RWPE1 (cell line): ENCODE results near the gene GSN.

Source experiments
- CTCF ChIA-PET: fragments of 350-600 bp; sonication (Branson Sonifier 250); formaldehyde crosslinking; extraction: SDS; loops from one replicate; lab custom pipeline; 2021; lab: Yijun Ruan, JAX
- POLR2A ChIA-PET: fragments of 400-600 bp; formaldehyde crosslinking; extraction: SDS; loops from one replicate; lab custom pipeline; 2020; ENCODE audit warnings: antibody characterized with exemption; ENCODE audit not compliant: low non-redundant PET; lab: Yijun Ruan, JAX
- DNase-seq: peaks from one replicate; pipeline ENCODE4 v3.0.0; 2012; ENCODE audit warnings: low spot score
- H3K27ac ChIP-seq: fragments of 450-650 bp; 2 replicates; pipeline ENCODE4 v1.5.1; 2017
- TF ChIP-seq, protein P1 (sequence below): fragments of 450-650 bp; conservative IDR thresholded peaks from 2 replicates; pipeline ENCODE4 v1.5.1; 2017; ENCODE audit warnings: low read depth, mild to moderate bottlenecking

GSN gene

GRCh38 chr9:121376214-121376830 lies 108.4 kb downstream of the GSN start:
- CTCF ChIA-PET, result interaction anchor here (0.6 to 4.0 kb wide), 9 partner anchors 8 to 411 kb away, joined by 3 to 32 read pairs (median 4); no protein-coding TSS in a partner anchor
- TF ChIP-seq, protein P1, sequence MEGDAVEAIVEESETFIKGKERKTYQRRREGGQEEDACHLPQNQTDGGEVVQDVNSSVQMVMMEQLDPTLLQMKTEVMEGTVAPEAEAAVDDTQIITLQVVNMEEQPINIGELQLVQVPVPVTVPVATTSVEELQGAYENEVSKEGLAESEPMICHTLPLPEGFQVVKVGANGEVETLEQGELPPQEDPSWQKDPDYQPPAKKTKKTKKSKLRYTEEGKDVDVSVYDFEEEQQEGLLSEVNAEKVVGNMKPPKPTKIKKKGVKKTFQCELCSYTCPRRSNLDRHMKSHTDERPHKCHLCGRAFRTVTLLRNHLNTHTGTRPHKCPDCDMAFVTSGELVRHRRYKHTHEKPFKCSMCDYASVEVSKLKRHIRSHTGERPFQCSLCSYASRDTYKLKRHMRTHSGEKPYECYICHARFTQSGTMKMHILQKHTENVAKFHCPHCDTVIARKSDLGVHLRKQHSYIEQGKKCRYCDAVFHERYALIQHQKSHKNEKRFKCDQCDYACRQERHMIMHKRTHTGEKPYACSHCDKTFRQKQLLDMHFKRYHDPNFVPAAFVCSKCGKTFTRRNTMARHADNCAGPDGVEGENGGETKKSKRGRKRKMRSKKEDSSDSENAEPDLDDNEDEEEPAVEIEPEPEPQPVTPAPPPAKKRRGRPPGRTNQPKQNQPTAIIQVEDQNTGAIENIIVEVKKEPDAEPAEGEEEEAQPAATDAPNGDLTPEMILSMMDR, result peak; percentile 71
- POLR2A ChIA-PET, result no interaction called here
- H3K27ac ChIP-seq, result no peak overlapping the region
- DNase-seq, result no peak

GRCh38 chr9:121380846-121381245 lies 112.9 kb downstream of the GSN start:
- POLR2A ChIA-PET, result interaction anchor here (0.6 kb wide), 1 partner anchor 73 kb away, joined by 3 read pairs; no protein-coding TSS in a partner anchor
- no peak for DNase-seq
- CTCF ChIA-PET, result interaction anchor here (0.5 to 1.8 kb wide), 4 partner anchors 17 to 595 kb away, joined by 3 to 5 read pairs (median 4); partner anchors contain the start of gene RAB14
- no peak overlapping the region for H3K27ac ChIP-seq
- TF ChIP-seq, protein P1, result no peak
